Neural cell (in vitro differentiated cells): ENCODE data around the gene ASB8. TPM values are rescaled to one million over a fixed set of nuclear protein-coding genes. Genes with fewer than 3 reads are reported as not detected.
A peak's percentile ranks its signal among the peaks of the same experiment; 100 is the strongest.

Source experiments
- H2AFZ ChIP-seq: fragments of 200-600, 300-800 bp; sonication (generic), shearing (Covaris generic); 2 replicates; pipeline ENCODE4 v1.6.0; 2014; ENCODE audit warnings: low read depth, mild to moderate bottlenecking, antibody characterized with exemption, low read length, moderate library complexity
- H3F3A ChIP-seq: fragments of 200-600 bp; shearing (Covaris generic); 2 replicates; pipeline ENCODE4 v1.6.1; 2016; ENCODE audit warnings: mild to moderate bottlenecking, moderate library complexity, mixed read lengths, antibody characterized with exemption, low read length; ENCODE audit not compliant: insufficient read depth, poor library complexity, severe bottlenecking
- H3K27ac ChIP-seq: fragments of 200-600, 300-800 bp; sonication (generic), shearing (Covaris generic); 2 replicates; pipeline ENCODE4 v1.5.1; 2014; ENCODE audit warnings: mild to moderate bottlenecking, low read length, moderate library complexity
- H3K27me3 ChIP-seq: fragments of 300-800, 200-600 bp; sonication (generic), shearing (Covaris generic); 2 replicates; pipeline ENCODE4 v1.6.0; 2014; ENCODE audit warnings: mild to moderate bottlenecking, low read depth, low read length, moderate library complexity; ENCODE audit not compliant: insufficient read depth
- H3K36me3 ChIP-seq: fragments of 300-800, 200-600 bp; sonication (generic), shearing (Covaris generic); 2 replicates; pipeline ENCODE4 v1.5.1; 2014; ENCODE audit warnings: mild to moderate bottlenecking, antibody characterized with exemption, low read length, moderate library complexity; ENCODE audit not compliant: insufficient read depth
- H3K4me2 ChIP-seq: fragments of 300-800, 200-600 bp; sonication (generic), shearing (Covaris generic); 2 replicates; pipeline ENCODE4 v1.6.0; 2014; ENCODE audit warnings: mild to moderate bottlenecking, low read length
- H3K4me3 ChIP-seq: fragments of 300-800, 200-600 bp; sonication (generic), shearing (Covaris generic); 2 replicates; pipeline ENCODE4 v1.5.1; 2014; ENCODE audit warnings: mild to moderate bottlenecking, low read length, moderate library complexity
- H3K79me2 ChIP-seq: fragments of 200-600 bp; shearing (Covaris generic); replicated peaks from 2 replicates; pipeline ENCODE4 v1.6.0; 2014; ENCODE audit warnings: mild to moderate bottlenecking, low read length, moderate library complexity; ENCODE audit not compliant: insufficient read depth
- H3K9ac ChIP-seq: fragments of 300-800, 200-600 bp; sonication (generic), shearing (Covaris generic); 2 replicates; pipeline ENCODE4 v1.6.1; 2016; ENCODE audit warnings: mild to moderate bottlenecking, low read length, mixed read lengths
- H3K9me2 ChIP-seq: fragments of 200-600 bp; shearing (Covaris generic); 2 replicates; pipeline ENCODE4 v1.6.1; 2016; ENCODE audit warnings: mild to moderate bottlenecking, low read length, mixed read lengths; ENCODE audit not compliant: insufficient read depth
- H3K9me3 ChIP-seq: fragments of 200-600, 300-800 bp; sonication (generic), shearing (Covaris generic); 2 replicates; pipeline ENCODE4 v1.6.1; 2016; ENCODE audit warnings: mild to moderate bottlenecking, mixed run types, low read length, moderate library complexity, mixed read lengths
- H4K20me1 ChIP-seq: fragments of 200-600 bp; shearing (Covaris generic); 2 replicates; pipeline ENCODE4 v1.6.1; 2016; ENCODE audit warnings: mild to moderate bottlenecking, mixed run types; ENCODE audit not compliant: insufficient read depth
- EP300 ChIP-seq: fragments of 450-650 bp; conservative IDR thresholded peaks from 2 replicates; pipeline ENCODE4 v1.6.1; 2014; ENCODE audit warnings: antibody characterized with exemption, mild to moderate bottlenecking, moderate library complexity; ENCODE audit not compliant: poor library complexity, severe bottlenecking
- EZH2 ChIP-seq: fragments of 200-600, 300-800 bp; shearing (Covaris generic), sonication (generic); IDR thresholded peaks from 2 replicates; pipeline ENCODE4 v1.6.1; 2014; ENCODE audit warnings: antibody characterized with exemption, low read length, borderline replicate concordance, mild to moderate bottlenecking; ENCODE audit not compliant: insufficient read depth, poor library complexity, severe bottlenecking
- MXI1 ChIP-seq: fragments of 450-650 bp; conservative IDR thresholded peaks from 2 replicates; pipeline ENCODE4 v1.6.1; 2014; ENCODE audit warnings: antibody characterized with exemption, mild to moderate bottlenecking; ENCODE audit not compliant: poor library complexity, severe bottlenecking
- POLR2AphosphoS5 ChIP-seq: IDR thresholded peaks from 2 replicates; pipeline ENCODE4 v1.6.1; 2012
- RAD21 ChIP-seq: fragments of 450-650 bp; conservative IDR thresholded peaks from 2 replicates; pipeline ENCODE4 v1.6.1; 2014; ENCODE audit warnings: antibody characterized with exemption, mild to moderate bottlenecking, moderate library complexity
- SMC3 ChIP-seq: fragments of 450-650 bp; conservative IDR thresholded peaks from 2 replicates; pipeline ENCODE4 v1.6.1; 2014; ENCODE audit warnings: antibody characterized with exemption, mild to moderate bottlenecking, moderate library complexity; ENCODE audit not compliant: poor library complexity
- TAF1 ChIP-seq: IDR thresholded peaks from 2 replicates; pipeline ENCODE4 v1.6.1; 2012; ENCODE audit warnings: low read depth
- polyA plus RNA-seq: library from polyadenylated mRNA; depleted of rRNA; stranded (reverse); fragments of >200 nt; gene quantifications from 2 replicates; pipeline ENCODE4 v1.2.3, GENCODE V29; 2014
- TF ChIP-seq, protein P1 (sequence below): fragments of 450-650 bp; IDR thresholded peaks from 2 replicates; pipeline ENCODE4 v1.5.1; 2014; ENCODE audit warnings: antibody characterized with exemption, mild to moderate bottlenecking, moderate library complexity; ENCODE audit not compliant: poor library complexity, severe bottlenecking
- TF ChIP-seq, protein P2 (sequence below): IDR thresholded peaks from 2 replicates; pipeline ENCODE4 v1.6.1; 2012; ENCODE audit warnings: borderline replicate concordance

The ASB8 gene
- polyA plus RNA-seq, 1 donor from 2014 or later: 41.7 TPM

DNA sequence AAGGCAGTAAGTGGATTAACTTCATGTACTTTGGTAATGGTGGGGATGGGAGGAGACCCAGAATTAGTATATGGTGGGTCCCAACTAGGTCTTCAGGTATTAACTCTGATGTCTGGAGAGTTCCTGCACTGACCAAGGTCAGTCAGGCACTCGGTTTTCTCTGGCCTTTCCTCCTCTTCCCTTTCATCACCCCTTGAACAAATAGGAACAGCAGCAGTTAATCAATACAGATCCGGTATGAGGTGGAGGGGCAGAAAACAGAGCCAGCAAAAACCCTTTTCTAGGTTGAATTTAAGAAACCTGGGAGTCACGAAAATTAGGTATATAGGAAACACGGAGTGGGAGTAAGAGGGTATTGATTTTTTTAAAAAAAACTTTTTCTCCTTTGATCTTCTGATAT, 34.1 kb downstream of the ASB8 start:
- H3K9me3 ChIP-seq: no peaks in the 10 kb centered on the region
- H3K9me2 ChIP-seq: no peaks in the 10 kb centered on the region
- H3K4me2 ChIP-seq: no peak overlapping the region
- H4K20me1 ChIP-seq: no peaks in the 10 kb centered on the region
- peaks cover 4% of the 10 kb centered on the region for H3K36me3 ChIP-seq
- H3K27me3 ChIP-seq: no peaks in the 10 kb centered on the region
- H3K4me3 ChIP-seq: no peak overlapping the region
- no peaks in the 10 kb centered on the region for H3F3A ChIP-seq
- H3K9ac ChIP-seq: no peak overlapping the region
- TF ChIP-seq, protein P1, sequence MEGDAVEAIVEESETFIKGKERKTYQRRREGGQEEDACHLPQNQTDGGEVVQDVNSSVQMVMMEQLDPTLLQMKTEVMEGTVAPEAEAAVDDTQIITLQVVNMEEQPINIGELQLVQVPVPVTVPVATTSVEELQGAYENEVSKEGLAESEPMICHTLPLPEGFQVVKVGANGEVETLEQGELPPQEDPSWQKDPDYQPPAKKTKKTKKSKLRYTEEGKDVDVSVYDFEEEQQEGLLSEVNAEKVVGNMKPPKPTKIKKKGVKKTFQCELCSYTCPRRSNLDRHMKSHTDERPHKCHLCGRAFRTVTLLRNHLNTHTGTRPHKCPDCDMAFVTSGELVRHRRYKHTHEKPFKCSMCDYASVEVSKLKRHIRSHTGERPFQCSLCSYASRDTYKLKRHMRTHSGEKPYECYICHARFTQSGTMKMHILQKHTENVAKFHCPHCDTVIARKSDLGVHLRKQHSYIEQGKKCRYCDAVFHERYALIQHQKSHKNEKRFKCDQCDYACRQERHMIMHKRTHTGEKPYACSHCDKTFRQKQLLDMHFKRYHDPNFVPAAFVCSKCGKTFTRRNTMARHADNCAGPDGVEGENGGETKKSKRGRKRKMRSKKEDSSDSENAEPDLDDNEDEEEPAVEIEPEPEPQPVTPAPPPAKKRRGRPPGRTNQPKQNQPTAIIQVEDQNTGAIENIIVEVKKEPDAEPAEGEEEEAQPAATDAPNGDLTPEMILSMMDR: no peak
- no peak for TF ChIP-seq EP300
- TF ChIP-seq, protein P2, sequence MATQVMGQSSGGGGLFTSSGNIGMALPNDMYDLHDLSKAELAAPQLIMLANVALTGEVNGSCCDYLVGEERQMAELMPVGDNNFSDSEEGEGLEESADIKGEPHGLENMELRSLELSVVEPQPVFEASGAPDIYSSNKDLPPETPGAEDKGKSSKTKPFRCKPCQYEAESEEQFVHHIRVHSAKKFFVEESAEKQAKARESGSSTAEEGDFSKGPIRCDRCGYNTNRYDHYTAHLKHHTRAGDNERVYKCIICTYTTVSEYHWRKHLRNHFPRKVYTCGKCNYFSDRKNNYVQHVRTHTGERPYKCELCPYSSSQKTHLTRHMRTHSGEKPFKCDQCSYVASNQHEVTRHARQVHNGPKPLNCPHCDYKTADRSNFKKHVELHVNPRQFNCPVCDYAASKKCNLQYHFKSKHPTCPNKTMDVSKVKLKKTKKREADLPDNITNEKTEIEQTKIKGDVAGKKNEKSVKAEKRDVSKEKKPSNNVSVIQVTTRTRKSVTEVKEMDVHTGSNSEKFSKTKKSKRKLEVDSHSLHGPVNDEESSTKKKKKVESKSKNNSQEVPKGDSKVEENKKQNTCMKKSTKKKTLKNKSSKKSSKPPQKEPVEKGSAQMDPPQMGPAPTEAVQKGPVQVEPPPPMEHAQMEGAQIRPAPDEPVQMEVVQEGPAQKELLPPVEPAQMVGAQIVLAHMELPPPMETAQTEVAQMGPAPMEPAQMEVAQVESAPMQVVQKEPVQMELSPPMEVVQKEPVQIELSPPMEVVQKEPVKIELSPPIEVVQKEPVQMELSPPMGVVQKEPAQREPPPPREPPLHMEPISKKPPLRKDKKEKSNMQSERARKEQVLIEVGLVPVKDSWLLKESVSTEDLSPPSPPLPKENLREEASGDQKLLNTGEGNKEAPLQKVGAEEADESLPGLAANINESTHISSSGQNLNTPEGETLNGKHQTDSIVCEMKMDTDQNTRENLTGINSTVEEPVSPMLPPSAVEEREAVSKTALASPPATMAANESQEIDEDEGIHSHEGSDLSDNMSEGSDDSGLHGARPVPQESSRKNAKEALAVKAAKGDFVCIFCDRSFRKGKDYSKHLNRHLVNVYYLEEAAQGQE: no peak
- no peak for TF ChIP-seq EZH2
- no peak for TF ChIP-seq TAF1
- TF ChIP-seq MXI1: no peak
- TF ChIP-seq SMC3: no peak
- no peak for TF ChIP-seq RAD21
- TF ChIP-seq POLR2AphosphoS5: no peak
- H2AFZ ChIP-seq: no peak overlapping the region
- peaks cover 16% of the 10 kb centered on the region for H3K79me2 ChIP-seq
- no peak overlapping the region for H3K27ac ChIP-seq

DNA sequence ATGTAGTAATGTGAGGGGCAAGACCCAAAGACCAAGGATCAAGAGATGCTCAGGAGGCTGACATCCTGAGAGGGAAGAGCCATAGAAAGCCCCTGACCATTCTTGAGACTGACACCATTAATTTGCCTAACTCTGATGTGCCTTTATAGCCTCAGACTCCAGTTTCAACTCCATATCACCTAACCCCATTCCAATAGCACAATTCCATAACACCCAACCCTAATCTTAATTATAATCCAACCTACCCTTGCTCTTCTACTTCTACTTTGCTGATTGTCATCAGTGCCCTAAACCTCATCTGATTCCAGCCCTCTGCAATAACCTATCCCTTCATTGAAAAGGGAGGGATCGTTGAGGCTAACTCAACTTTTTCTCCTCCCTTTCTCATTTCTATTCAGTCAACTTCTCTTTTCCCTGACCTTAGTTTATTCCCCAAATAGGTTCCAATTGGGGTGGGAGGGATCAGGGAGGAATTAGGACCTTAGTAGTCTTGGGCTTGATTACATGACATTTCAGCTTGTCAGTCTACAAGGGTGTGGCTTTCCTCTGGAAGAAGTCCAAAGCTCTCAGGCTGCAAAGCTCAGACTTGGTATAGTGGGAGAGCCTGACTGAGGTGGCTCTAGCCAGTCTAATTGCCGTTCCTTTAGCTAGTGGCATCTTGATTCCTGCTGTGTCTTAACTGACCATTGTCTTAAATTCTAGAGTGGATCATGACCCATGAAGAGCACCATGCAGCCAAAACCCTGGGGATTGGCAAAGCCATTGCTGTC, 35.1 kb downstream of the ASB8 start:
- Histone ChIP-seq H3K9ac (no peak overlapping the region), H3K4me3 (peak overlapping the region; percentile 84), H3K36me3 (peaks cover 4% of the 10 kb centered on the region), H3K27ac (no peak overlapping the region), H3K79me2 (peaks cover 16% of the 10 kb centered on the region), H3K9me2 (no peaks in the 10 kb centered on the region), H3K4me2 (no peak overlapping the region), H4K20me1 (no peaks in the 10 kb centered on the region), H3K9me3 (no peaks in the 10 kb centered on the region), H2AFZ (no peak overlapping the region), H3K27me3 (no peaks in the 10 kb centered on the region), H3F3A (no peaks in the 10 kb centered on the region)
- TF ChIP-seq, protein P2: no peak
- TF ChIP-seq SMC3 (no peak), MXI1 (no peak), POLR2AphosphoS5 (no peak)
